Activated CD8-positive, alpha-beta memory T cell treated with anti-CD3 and anti-CD28 coated beads, Interleukin-2, amount 50 U/mL, for 1 hour (primary cell): Measurements from ENCODE around the gene AGK.

Source experiments
- DNase-seq: peaks from one replicate; pipeline ENCODE4 v3.0.0-alpha.2; 2020; ENCODE audit errors: extremely low read depth

AGK gene

GRCh38 chr7:141648276-141649114 lies 97.3 kb downstream of the AGK start:
- no peak for DNase-seq

DNA sequence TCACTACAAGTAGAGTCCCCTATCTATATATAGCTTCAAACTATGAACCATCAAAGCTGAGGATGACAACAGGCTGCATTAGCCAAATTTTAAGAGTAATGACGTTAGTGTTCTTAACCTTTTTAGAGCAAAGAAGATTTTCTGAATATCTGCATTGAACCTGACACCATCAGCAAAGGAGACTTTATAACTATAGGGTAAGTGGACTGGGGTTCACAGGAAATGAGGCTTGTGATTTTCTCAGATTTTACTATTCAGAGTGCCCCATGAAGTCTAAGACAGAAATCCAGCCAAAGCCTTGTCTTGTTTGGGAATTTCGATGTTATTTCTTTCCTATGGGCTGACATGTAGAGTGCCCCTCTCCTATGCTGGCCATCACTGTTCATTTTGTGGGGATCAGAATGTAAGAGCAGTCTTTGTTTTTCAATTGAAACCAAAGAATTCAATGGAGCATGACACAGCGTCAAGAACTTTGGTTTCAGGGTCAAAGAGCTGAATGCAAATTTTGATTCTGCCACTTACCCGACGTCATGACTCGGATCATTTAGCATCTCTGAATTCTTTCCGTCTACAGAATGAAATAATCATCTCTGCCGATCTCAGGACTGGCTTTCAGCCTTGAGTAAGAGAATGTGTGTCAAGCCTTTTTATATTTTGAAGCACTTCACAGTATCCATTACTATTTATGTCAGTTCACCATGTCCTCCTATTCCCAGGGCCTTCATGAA lies 98.1 kb downstream of the AGK start:
- DNase-seq: no peak

- no peak for DNase-seq
Observed at GRCh38 chr7:141649865-141650634, 98.8 kb downstream of the AGK start.

GRCh38 chr7:141651417-141651816 lies 100.2 kb downstream of the AGK start:
- no peak for DNase-seq

DNA sequence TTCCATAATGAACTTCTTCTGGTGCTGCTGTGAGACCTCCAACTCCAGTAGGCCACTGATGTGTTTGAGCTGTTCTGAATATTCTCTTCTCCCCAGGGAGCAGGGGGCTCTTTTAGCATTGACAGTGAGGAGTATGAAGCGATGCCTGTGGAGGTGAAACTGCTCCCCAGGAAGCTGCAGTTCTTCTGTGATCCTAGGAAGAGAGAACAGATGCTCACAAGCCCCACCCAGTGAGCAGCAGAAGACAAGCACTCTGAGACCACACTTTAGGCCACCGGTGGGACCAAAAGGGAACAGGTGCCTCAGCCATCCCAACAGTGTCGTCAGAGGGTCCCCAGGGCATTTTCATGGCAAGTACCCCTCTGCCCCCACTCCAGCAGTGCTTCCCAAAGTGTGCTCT lies 101.5 kb downstream of the AGK start:
- DNase-seq: no peak

DNA sequence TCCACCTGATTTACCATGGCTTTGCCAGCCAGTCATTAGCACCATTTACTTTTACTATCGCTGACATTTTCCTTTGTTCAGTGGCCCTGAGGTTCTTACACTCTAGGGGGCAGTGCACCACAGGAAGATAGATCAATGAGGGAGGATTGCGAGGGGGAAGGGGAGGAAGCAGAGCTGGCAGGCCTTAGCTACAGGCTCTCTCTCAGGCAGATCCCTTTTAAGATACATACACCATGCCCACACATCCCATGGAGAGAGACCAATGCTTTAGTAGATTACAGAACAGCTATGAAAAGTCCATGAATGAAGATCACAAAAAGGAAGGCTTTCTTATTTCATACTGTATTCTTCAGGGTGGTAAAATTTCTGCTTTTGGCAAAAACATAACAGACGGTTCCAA lies 103.3 kb downstream of the AGK start:
- peak; percentile 19 for DNase-seq

DNA sequence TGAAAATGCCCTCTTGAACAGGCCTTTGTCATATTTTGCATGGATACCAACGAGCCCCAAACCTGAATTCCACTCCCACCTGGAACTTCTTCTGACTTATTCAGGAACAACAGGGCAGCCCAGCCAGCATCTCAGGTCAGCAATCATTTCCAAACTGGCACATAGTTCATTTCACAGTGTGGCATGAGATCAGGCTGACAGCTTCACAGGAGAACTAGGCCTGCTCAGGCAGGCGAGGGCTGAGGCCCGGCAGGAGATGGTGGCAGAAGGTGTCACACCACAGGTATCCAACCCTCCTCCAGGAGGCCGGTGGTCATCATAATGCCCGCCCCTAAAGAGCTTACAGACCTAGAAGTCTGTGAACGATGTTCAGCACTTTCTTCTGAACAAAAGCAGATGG lies 108.3 kb downstream of the AGK start:
- no peak for DNase-seq

DNA sequence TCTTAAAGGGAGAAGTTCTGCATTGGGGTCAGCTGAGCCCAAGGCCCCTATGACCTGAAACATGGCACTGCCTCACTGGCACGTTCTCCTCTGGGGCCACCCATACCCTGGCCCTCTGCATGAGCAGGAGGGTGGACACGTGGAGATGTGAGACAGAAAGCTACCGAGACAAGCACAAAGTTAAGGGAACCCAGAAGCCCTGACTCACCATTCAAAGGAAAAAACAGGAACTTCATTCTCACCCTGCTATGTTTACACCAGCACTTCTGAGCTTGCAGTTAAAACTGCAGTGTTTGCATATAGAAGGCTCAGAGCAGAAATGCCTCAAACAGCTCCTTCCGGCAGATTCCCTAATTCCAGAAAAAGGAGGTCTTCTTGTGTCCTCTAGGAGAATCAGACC lies 109.0 kb downstream of the AGK start:
- no peak for DNase-seq

DNA sequence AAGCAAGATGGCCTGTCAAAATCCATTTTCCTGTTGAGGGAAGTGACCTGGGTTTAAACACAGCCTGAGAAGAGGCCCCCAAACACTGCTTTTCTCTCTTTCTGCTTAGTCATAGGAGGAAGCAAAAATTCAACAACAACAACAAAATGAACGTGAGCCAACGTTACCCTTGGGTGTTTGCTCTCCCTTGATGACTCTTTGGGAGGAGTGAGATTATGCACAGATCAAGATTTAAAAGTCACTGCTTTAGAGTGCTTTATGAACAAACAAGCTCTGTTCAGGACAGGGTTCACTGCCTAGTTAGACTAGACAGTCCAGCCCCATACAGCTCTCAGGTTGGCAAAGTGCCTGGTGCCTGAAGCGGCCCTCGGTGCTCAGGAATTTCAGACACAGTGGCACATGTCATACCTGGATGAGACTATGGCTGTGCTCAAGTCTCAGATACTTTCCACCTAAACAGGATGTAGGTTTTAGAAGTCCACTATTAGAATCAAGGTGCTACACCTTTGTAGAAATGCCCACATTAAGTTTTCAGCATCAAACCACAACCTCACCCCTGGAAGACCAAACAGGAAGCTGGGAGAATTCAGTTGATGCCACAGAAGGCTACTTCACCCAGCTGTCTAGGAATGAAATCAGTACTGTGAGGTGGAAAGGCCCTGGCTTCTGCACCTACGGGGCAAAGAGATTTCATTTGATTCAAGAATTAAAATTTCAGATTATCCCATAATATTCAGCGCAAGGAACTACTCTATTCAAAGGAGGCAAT lies 112.1 kb downstream of the AGK start:
- DNase-seq: no peak

DNA sequence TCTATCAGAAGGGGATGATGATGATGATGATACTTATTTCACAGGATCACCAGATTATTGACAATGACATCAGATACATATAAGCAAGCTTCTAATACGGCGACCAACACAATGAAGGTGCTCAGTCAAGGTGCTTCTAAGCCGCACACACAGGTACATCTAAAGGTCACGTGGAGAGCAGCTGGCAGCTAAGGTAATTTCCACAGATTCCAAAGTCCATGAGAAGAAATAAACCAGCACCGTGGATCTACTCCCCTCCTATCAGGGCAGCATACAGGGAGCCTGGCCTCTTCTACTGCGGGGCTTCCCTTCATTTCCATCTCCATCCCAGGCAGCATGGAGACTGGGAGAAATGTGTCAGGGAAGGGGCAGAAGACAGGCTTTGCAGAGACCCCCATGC lies 113.2 kb downstream of the AGK start:
- no peak for DNase-seq

- no peak for DNase-seq
Observed at GRCh38 chr7:141665208-141666035, 114.2 kb downstream of the AGK start.

- no peak for DNase-seq
Observed at GRCh38 chr7:141666071-141666470, 114.9 kb downstream of the AGK start.

DNA sequence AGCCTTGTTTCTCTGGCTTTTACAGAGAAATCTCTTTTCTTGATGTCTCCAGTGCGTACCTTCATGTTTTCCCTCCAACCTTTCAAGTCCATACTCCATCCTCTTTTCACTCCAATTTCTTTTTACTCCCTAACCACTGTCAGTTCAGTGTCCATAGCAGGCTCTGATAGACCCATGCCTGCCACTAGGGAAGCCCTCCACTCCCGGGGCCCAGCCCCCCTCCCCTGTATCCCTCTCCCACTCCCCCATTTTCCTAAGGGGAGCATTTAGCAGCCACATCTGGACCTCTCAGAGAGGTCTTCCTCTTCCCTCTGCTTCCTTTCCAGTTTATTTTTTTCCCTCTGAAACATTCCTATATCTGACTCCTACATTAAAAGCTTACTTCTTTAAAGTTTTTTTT lies 117.6 kb downstream of the AGK start:
- no peak for DNase-seq

- DNase-seq: no peak
Observed at GRCh38 chr7:141671705-141672496, 120.7 kb downstream of the AGK start.

DNA sequence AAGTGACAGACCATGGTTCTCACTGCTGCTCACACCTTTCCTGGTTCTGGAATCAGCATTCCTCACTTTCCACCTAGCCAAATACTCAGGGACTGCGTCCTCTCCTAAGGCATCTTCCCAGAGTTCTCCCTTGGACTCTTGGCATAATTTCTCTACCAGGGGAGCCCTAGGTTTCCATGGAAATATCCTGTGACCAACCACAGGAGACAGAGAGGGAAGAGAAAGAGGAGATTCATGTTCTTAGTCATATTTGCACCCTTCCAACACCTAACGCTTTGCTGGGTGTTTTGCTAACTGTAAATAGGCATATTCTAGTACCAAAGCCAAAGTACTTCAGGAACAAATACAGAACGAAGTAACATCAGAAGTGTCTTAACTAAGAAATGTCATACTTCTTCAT lies 122.1 kb downstream of the AGK start:
- no peak for DNase-seq

DNA sequence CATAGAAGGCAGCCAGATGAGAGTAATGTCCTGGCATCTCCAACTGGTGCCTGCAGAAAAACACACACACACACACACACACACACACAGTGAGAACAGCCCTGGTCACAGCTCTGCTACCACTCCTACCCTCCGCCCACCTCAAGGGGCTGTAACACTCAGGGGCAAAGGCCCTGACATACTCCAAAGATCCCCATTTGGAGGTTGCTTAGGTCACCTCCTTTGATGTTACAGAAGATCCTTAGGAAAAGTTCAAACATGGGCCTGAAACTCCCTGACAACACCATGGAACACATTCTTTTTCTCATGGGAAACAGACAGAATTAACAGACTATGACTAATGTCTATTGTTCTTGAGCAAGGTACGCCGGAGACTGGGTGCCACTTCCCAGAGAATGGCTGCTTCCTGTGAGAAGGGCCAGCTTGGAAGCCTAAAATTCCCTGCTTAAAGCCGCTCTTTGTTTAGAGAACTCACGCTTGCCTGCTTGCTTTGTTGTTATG lies 123.0 kb downstream of the AGK start:
- no peak for DNase-seq

- no peak for DNase-seq
Observed at GRCh38 chr7:141674702-141675101, 123.5 kb downstream of the AGK start.

DNA sequence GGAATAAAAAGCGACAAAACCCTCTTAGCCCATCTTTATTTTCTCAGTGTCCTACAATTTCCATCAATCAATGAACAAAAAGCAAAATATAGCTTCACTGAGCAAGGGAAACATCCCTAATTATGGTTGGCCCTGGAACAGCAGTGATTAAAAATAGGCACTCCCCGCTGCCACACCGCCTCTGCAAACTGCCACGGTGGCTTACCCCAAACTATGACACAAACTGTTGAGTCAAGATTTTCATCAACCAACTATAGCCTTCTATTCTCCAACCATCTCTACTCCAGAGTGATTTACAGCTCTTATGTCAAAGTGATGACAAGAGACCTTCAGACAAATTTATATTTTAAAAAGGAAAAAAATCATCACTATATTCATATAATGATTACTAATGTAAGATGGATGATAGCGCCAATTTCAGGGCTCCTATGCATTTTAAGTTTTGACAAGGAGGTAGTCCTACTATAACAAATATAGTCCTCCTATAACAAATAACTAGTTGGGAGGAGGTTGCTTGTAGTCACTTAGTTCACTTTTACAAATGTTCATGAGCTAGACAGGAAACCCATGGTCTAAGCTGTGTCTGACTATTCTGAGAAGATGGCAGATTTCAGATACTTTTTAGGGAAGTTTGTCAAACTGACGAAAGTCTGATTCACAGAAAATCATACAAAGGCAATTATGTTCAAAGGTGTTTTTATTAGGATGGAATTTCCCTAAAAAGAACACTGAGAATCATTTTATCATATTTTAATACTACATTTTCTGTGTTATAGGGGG lies 124.4 kb downstream of the AGK start:
- DNase-seq: no peak

- no peak for DNase-seq
Observed at GRCh38 chr7:141676618-141677017, 125.4 kb downstream of the AGK start.
